Lower leg skin (tissue), 4 donors: Measurements from ENCODE around the gene NINJ2. TPM values are rescaled to one million over a fixed set of nuclear protein-coding genes. Genes with fewer than 3 reads are reported as not detected.

Experiments
- DNase-seq, 2 donors: peaks; one replicate each; pipeline ENCODE4 v3.0.0-alpha.2; 2019; ENCODE audit warnings: low spot score in 2 of 2
- H3K4me3 ChIP-seq: fragments of 200-600 bp; sonication (generic); 2 replicates; pipeline ENCODE4 v1.5.1; 2017; ENCODE audit warnings: mild to moderate bottlenecking, low read depth; ENCODE audit not compliant: poor library complexity, severe bottlenecking
- POLR2A ChIP-seq, 2 donors: fragments of 450-650 bp; IDR thresholded peaks; one replicate each; pipeline ENCODE4 v1.6.1; 2016 to 2017; ENCODE audit warnings: antibody characterized with exemption in 2 of 2, mild to moderate bottlenecking in 1 of 2, moderate library complexity in 1 of 2
- WGBS, 2 donors: methylation state at CpG; one replicate each; pipeline ENCODE4 v1.1.5; 2018; 5-methylcytosine and 5-hydroxymethylcytosine counted together
- intact Hi-C: fragments of 100-400 bp; cut with DNase I; formaldehyde crosslinking; loops from one replicate; pipeline ENCODE4 v1.15.0; 2023; ENCODE audit warnings: low total_unique reads
- total RNA-seq, 4 donors: library from RNA; depleted of rRNA; stranded (reverse); fragments of >200 nt; gene quantifications; one replicate each; pipeline ENCODE4 v1.1.0, GENCODE V29; 2016
- TF ChIP-seq, protein P1 (sequence below), 3 donors: fragments of 450-650 bp; IDR thresholded peaks; one replicate each; pipeline ENCODE4 v1.5.1; 2016; ENCODE audit warnings: antibody characterized with exemption in 3 of 3, mild to moderate bottlenecking in 3 of 3, moderate library complexity in 2 of 3

Gene NINJ2
- total RNA-seq, 4 donors from 2014 or later = 4.5 to 30.8 (median 11.5) TPM

DNA sequence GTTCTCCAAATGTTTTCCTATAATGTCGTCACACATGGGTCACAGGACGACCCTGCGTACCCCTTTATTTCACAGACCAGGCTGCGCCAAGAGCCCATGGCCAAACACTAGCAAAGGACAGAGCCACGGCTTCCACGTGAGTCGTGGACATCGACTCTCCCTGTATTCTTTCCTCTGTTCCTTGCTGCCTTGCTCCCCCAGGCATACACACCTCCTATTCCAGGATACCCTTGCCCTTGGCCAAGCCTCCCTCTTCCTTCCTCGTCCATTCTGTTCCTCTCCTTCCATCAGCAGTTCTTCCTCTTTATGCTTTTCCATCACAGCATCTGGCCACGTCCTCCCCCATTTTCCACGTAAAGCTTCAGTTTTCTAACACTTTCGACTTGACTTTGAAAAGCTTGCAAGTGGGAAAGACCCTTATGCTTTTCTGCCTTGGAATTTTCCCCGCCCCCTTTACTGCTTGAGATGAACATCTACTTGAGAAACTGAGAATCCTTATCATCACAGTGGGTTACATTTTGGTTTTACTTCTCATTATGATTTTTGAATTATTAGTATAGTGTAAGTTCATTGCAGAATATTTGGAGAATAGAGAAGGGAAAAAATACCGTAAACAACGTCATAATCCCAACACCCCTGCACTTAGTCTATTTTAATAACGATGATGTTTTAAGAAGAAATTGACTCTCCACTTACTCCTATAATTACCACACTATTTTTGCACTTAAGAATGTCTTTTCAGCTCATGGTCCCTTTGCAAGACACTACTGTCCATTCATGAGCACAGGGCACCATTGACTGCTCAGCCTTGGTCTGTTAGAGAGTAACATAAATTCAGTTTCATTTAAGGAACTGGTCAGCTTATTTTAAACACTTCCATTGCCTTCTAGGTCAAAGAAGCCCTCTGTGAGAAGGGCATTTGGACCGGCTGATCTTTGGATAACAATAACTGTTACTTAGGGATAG, 15.8 kb upstream of the NINJ2 start:
- H3K4me3 ChIP-seq = no peak overlapping the region
- WGBS, 2 donors = 88 to 91% methylated on average over 17 of the region's 17 CpGs
- intact Hi-C loops = no loop called here
- TF ChIP-seq, protein P1, sequence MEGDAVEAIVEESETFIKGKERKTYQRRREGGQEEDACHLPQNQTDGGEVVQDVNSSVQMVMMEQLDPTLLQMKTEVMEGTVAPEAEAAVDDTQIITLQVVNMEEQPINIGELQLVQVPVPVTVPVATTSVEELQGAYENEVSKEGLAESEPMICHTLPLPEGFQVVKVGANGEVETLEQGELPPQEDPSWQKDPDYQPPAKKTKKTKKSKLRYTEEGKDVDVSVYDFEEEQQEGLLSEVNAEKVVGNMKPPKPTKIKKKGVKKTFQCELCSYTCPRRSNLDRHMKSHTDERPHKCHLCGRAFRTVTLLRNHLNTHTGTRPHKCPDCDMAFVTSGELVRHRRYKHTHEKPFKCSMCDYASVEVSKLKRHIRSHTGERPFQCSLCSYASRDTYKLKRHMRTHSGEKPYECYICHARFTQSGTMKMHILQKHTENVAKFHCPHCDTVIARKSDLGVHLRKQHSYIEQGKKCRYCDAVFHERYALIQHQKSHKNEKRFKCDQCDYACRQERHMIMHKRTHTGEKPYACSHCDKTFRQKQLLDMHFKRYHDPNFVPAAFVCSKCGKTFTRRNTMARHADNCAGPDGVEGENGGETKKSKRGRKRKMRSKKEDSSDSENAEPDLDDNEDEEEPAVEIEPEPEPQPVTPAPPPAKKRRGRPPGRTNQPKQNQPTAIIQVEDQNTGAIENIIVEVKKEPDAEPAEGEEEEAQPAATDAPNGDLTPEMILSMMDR (IDR thresholded peaks at IDR 0.05) = no peak
- no peak for TF ChIP-seq POLR2A (IDR thresholded peaks at IDR 0.05)
- DNase-seq = no peak

DNA sequence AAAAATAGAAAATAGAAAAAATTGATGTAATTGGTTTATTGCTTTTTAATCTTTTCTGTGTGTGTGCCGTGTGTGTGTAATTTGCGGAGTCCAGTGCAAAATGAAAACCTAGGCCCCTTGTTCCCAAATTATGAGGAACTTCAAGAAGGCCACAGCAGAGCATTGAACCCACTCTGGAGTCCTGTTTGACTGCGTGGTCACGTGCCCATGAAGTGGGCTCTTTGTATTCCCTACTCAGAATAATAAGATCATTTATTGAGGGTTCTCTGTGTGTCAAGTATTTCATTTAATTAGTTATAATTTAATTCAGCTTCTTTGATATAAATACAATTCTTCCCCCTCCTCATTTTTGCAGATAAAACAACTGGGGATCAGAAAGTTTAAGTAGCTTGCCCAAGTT, 12.3 kb upstream of the NINJ2 start:
- WGBS, 2 donors = 93 to 95% methylated on average over 4 of the region's 4 CpGs
- intact Hi-C loops = no loop called here
- TF ChIP-seq, protein P1 (IDR thresholded peaks at IDR 0.05) = no peak
- no peak for TF ChIP-seq POLR2A (IDR thresholded peaks at IDR 0.05)
- DNase-seq = no peak
- H3K4me3 ChIP-seq = no peak overlapping the region

DNA sequence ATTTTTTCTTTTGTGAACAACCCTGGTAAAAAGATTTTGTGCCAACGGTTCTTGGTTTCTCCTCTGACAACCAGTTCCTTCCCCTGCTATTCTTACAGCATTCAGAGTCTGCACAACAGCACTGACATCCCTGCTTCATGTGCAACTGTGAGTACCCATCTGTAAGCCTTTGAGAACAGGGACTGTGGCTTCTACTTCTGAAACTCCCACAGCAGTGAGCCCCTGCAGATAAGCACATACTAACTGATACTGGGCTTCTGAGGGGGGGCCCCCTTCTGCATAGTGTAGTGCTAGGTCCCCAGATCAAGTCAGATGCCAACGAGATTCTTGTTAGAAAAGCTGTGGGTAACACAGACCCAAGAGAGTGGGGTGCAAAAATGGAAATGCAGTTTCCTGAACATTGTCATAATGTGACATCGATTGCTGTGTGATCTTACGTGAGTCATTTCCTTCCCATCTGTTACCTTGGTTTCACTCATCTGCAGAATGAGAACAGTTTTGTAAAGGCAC, 11.1 kb upstream of the NINJ2 start:
- intact Hi-C loops = no loop called here
- TF ChIP-seq POLR2A (IDR thresholded peaks at IDR 0.05) = no peak
- TF ChIP-seq, protein P1 (IDR thresholded peaks at IDR 0.05) = no peak
- peak in 1 of 2 donors; percentile 50 for DNase-seq
- WGBS, 2 donors = 54 to 76% methylated on average over 4 of the region's 4 CpGs
- no peak overlapping the region for H3K4me3 ChIP-seq

- WGBS, 2 donors = 87 to 92% methylated on average over 3 of the region's 3 CpGs
- TF ChIP-seq POLR2A (IDR thresholded peaks at IDR 0.05) = no peak
- TF ChIP-seq, protein P1 (IDR thresholded peaks at IDR 0.05) = no peak
- intact Hi-C loops = no loop called here
- DNase-seq = peak in 1 of 2 donors; percentile 40
- no peak overlapping the region for H3K4me3 ChIP-seq
Observed at GRCh38 chr12:673849-674248, 10.6 kb upstream of the NINJ2 start.

DNA sequence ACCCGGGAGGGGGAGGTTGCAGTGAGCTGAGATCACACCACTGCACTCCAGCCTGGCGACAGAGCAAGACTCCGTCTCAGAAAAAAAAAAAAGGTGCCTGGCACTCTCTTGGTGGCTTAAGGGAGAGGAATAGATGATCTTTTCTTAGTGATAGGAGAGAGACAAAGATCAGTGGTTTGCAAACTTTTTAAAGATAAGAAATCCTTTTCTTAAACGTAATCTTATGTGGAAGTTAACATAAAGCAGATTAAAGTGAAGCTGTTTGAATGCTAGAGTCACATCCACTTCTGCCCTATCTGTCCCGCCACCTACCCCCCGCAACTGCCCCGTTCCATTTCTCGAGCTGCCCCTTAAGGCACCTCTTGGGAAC, 6.3 kb upstream of the NINJ2 start:
- intact Hi-C loops = no loop called here
- whole genome bisulfite sequencing, 2 donors = 87 to 92% methylated on average over 8 of the region's 8 CpGs
- DNase-seq = no peak
- no peak for TF ChIP-seq POLR2A (IDR thresholded peaks at IDR 0.05)
- TF ChIP-seq, protein P1 (IDR thresholded peaks at IDR 0.05) = no peak
- H3K4me3 ChIP-seq = no peak overlapping the region
